CMK (cell line): ENCODE data around the gene AK6.
A peak's percentile ranks its signal among the peaks of the same experiment; 100 is the strongest.
"Not testable (repeated sequence)": the region's sequence is repeated elsewhere in the genome, so short reads cannot be mapped to it uniquely, and the experiment has no call there.

Source experiments
- DNase-seq: peaks from one replicate; pipeline ENCODE4 v3.0.0-alpha.2; 2010; ENCODE audit warnings: low read depth

The AK6 gene

DNA sequence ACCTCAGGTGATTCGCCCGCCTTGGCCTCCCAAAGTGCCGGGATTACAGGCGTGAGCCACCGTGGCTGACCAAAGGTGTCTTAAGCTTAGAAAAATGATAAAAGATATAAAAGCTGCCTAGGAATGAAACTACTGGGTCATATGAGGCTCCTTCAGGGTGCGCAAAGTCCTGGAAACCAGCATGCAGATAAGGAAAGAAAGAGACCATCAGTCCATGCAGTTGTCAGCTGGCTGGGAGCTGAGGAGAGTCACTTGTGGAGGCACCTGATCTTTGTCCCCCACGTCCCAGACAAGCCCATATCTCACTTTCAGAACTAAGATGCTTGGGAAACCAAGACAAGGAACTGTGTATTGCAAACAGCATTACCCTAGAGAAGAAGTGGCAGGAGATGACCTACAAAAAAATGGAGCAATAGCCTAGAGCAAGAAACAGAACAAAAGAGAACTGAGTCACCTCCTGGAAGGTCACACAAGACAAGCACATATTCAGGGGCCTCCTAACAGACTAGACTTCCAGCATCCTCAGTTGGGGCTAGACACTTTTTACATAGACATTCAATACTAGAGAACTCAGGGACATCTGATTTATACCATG is 33.9 kb downstream of the AK6 start:
- DNase-seq, result no peak

DNA sequence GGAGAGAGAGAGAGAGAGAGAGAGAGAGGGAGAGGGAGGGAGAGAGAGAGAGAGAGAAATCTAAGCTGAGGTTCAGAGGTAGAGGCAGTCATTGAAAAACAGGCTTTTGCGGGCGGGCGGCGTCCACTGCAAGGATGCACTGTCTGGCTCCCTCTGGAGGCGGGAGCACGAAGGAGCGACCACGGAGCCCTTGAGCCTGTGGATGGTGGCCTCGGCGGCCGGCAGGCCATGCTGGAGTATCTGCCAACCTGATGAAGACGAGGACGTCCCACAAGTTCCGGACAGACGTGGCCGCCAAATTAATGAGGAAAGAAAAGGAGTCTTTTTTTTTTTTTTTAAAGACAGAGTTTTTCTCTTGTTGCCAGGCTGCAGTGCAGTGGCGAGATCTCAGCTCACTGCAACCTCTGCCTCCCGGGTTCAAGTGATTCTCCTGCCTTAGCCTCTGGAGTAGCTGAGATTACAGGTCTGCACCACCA is 34.5 kb downstream of the AK6 start:
- DNase-seq, result peak; percentile 40

DNA sequence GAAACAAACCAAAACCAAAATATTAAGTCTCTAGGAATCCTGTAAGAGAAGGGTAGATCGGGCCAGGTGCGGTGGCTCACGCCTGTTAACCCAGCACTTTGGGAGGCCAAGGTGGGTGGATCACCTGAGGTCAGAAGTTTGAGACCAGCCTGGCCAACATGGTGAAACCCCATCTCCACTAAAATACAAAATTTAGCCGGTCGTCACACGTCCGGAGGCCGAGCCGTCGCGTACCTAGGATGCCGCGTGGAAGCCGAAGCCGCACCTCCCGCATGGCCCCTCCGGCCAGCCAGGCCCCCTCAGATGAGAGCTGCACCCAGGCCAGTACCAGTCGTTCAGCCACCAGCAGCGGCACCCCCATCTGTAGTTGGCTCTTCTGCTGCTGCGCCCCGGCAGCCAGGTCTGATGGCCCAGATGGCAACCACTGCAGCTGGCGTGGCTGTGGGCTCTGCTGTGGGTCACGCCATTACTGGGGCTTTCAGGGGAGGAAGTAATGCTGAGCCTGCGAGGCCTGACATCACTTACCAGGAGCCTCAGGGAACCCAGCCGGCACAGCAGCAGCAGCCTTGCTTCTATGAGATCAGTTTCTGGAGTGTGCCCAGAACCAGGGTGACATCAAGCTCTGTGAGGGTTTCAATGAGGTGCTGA is 35.5 kb downstream of the AK6 start:
- not testable (repeated sequence) for DNase-seq

- no peak for DNase-seq
These were observed 37.5 kb downstream of the AK6 start for GRCh38 chr5:69331528-69332445.

DNA sequence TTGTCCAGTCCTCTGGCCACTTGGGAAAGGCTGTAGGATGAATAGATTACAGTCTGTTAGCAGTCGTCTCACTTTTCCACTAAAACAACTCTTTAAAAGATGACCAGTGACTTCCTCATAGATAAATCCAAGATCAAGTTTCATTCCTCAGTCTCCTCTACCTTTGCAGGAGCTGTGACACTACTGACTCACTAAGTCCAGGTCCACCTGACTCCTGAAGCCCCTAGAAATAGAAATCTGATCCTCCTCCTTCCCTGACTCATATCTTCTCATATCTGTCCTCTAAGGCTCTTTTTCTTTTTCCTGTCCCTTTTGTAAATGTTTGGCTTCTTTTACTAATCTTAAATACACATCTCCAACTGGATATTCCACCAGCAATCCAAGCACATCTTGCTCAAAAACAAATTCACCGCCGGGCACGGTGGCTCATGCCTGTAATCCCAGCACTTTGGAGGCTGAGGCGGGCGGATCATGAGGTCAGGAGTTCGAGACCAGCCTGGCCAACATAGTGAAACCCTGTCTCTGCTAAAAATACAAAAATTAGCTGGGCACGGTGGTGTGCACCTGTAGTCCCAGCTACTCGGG is 39.3 kb downstream of the AK6 start:
- DNase-seq, result no peak

DNA sequence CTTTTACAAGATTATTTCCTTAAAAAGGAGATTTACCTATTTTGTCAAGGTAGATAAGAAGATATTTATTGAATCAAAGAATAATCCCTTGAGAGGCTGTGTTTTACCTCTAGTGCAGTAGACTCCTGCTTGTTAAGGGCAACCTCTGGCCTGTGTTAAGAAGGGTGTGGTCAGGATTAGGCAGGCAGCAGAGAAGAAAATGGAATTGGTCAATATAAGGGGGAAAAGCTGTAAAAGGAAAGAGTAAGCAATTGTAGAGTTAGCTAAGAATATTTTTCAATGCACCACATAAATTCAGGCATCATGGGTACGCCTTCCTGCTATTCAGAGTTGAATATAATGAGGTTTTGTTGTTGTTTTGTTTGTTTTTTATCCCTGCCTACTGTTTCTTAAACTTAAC is 43.0 kb downstream of the AK6 start:
- no peak for DNase-seq

- DNase-seq, result no peak
These were observed 51.9 kb downstream of the AK6 start for GRCh38 chr5:69317391-69317790.

DNA sequence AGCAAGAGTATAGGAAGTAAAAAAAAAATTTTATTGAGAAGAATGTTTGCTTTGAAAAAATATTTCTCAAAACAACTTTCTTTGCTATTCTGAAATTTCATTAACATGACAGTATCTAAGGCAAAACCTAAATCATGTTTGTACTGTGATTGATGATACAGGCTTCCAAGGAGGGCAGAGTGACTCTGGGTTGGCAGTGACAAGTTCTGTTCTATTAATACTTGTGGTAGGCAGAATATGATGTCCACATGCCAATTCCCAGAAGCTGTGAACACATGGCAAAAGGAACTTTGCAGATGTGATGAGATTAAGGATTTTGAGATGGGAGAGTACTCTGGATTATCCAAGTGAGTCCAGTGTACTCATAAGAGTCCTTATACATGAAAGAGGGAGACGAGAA is 53.3 kb downstream of the AK6 start:
- no peak for DNase-seq

GRCh38 chr5:69313428-69313827 is 55.9 kb downstream of the AK6 start:
- DNase-seq, result no peak

DNA sequence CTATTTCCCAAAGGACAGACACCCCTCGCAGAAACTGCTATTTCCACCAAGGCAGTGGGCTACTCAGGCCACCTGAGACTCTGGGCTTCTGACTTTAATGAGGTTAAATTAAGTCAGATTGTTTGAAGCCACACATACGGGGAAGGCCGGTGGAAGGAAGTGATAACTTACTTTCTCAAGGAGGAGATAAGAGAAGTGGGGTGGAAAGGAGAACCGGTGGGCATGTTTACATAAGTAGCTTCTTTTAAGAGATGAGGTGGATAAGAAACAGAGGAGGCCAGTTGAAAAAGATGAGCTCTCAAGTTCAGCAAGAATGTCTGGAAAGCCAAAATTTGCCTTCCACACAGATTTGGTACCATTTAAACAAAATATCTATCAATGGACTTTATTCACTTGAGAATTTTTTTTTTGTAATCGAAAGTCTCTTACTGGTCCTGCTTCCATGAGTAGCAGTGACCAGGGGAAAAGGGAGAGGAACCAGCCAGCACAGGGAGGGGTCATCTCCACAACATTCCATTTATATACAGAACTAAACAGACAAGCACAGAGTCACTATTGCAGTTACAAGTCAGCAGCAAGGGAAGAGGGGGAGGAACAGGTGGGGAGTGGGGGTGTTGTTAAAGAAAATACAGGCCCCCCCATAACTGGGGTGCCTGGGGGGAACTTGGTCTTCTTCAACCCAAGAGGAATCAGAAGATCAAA is 56.7 kb downstream of the AK6 start:
- DNase-seq, result no peak

GRCh38 chr5:69309380-69309779 is 59.9 kb downstream of the AK6 start:
- DNase-seq, result no peak

GRCh38 chr5:69308046-69308553 is 61.2 kb downstream of the AK6 start:
- no peak for DNase-seq

- no peak for DNase-seq
These were observed 63.8 kb downstream of the AK6 start for GRCh38 chr5:69305512-69305911.
